Measurements from ENCODE around the gene BTF3. TPM values are rescaled to one million over a fixed set of nuclear protein-coding genes. Genes with fewer than 3 reads are reported as not detected.
"Not testable (repeated sequence)": the region's sequence is repeated elsewhere in the genome, so short reads cannot be mapped to it uniquely, and the experiment has no call there.

BTF3 gene
- total RNA-seq, 1 donor from 2014 or later, result 386 TPM

GRCh38 chr5:73499187-73499586 lies 945 bp downstream of the BTF3 start:
- no peak for DNase-seq
- Histone ChIP-seq H3K4me3 (peak overlapping the region; percentile 93), H3K9me3 (replicated peaks) (no peaks in the 10 kb centered on the region), H3K27me3 (ENCODE audit: low read depth) (no peaks in the 10 kb centered on the region), H3K4me1 (peaks cover 46% of the 10 kb centered on the region), H3K36me3 (peaks cover 42% of the 10 kb centered on the region), H3K27ac (replicated peaks) (peak overlapping the region; percentile 91)
- no peak for TF ChIP-seq CTCF (IDR thresholded peaks at IDR 0.05; ENCODE audit: borderline replicate concordance)
- intact Hi-C loops (cut with micrococcal nuclease), result no loop called here

GRCh38 chr5:73499756-73500155 lies 1.5 kb downstream of the BTF3 start:
- Histone ChIP-seq H3K27ac (replicated peaks) (no peak overlapping the region), H3K27me3 (ENCODE audit: low read depth) (no peaks in the 10 kb centered on the region), H3K4me1 (peaks cover 46% of the 10 kb centered on the region), H3K36me3 (peaks cover 48% of the 10 kb centered on the region), H3K9me3 (replicated peaks) (no peaks in the 10 kb centered on the region), H3K4me3 (peak overlapping the region; percentile 93)
- intact Hi-C loops (cut with micrococcal nuclease), result no loop called here
- DNase-seq, result no peak
- no peak for TF ChIP-seq CTCF (IDR thresholded peaks at IDR 0.05; ENCODE audit: borderline replicate concordance)

GRCh38 chr5:73501406-73501805 lies 3.2 kb downstream of the BTF3 start:
- TF ChIP-seq CTCF (IDR thresholded peaks at IDR 0.05; ENCODE audit: borderline replicate concordance), result no peak
- Histone ChIP-seq H3K36me3 (peaks cover 65% of the 10 kb centered on the region), H3K9me3 (replicated peaks) (no peaks in the 10 kb centered on the region), H3K27me3 (ENCODE audit: low read depth) (no peaks in the 10 kb centered on the region), H3K4me1 (peaks cover 46% of the 10 kb centered on the region), H3K4me3 (no peak overlapping the region), H3K27ac (replicated peaks) (no peak overlapping the region)
- no peak for DNase-seq
- intact Hi-C loops (cut with micrococcal nuclease), result no loop called here

- Histone ChIP-seq H3K4me1 (peaks cover 9% of the 10 kb centered on the region), H3K36me3 (peaks cover 52% of the 10 kb centered on the region), H3K4me3 (no peak overlapping the region), H3K27ac (replicated peaks) (no peak overlapping the region), H3K27me3 (ENCODE audit: low read depth) (no peaks in the 10 kb centered on the region), H3K9me3 (replicated peaks) (no peaks in the 10 kb centered on the region)
- no peak for TF ChIP-seq CTCF (IDR thresholded peaks at IDR 0.05; ENCODE audit: borderline replicate concordance)
- intact Hi-C loops (cut with micrococcal nuclease), result no loop called here
- no peak for DNase-seq
Measured at GRCh38 chr5:73506459-73506955, 8.3 kb downstream of the BTF3 start.

- Histone ChIP-seq H3K27me3 (ENCODE audit: low read depth) (no peaks in the 10 kb centered on the region), H3K27ac (replicated peaks) (no peak overlapping the region), H3K4me3 (no peak overlapping the region), H3K9me3 (replicated peaks) (no peaks in the 10 kb centered on the region), H3K4me1 (peaks cover 9% of the 10 kb centered on the region), H3K36me3 (peaks cover 47% of the 10 kb centered on the region)
- no peak for DNase-seq
- no peak for TF ChIP-seq CTCF (IDR thresholded peaks at IDR 0.05; ENCODE audit: borderline replicate concordance)
- intact Hi-C loops (cut with micrococcal nuclease), result no loop called here
Measured at GRCh38 chr5:73507062-73507461, 8.8 kb downstream of the BTF3 start.

- H3K4me1 ChIP-seq; DNase-seq; H3K9me3 ChIP-seq (replicated peaks); H3K27me3 ChIP-seq (ENCODE audit: low read depth); H3K4me3 ChIP-seq; H3K27ac ChIP-seq (replicated peaks); intact Hi-C loops (cut with micrococcal nuclease): not testable (repeated sequence)
- peaks cover 32% of the 10 kb centered on the region for H3K36me3 ChIP-seq
Measured at GRCh38 chr5:73508521-73508920, 10.3 kb downstream of the BTF3 start.
